WTC11 (cell line): Measurements from ENCODE around the gene AGFG2. TPM values are rescaled to one million over a fixed set of nuclear protein-coding genes. Genes with fewer than 3 reads are reported as not detected.

Experiments used
- ATAC-seq: fragments of 200-7000 bp; cut with Tn5 transposase; 2 replicates; pipeline ENCODE4 v1.10.0; 2021; ENCODE audit warnings: mild to moderate bottlenecking, moderate library complexity
- CTCF ChIA-PET: fragments of 300-600 bp; sonication (Branson Sonifier 250); formaldehyde crosslinking; loops from one replicate; lab custom pipeline; 2021; ENCODE audit warnings: antibody characterized with exemption; lab: Charles Lee
- POLR2A ChIA-PET: fragments of 350-600 bp; sonication (Branson Sonifier 250); formaldehyde crosslinking; loops from one replicate; lab custom pipeline; 2021; ENCODE audit warnings: antibody characterized with exemption; lab: Charles Lee
- DNase-seq: peaks from one replicate; pipeline ENCODE4 v3.0.0; 2021; ENCODE audit warnings: low spot score
- H3K27ac Mint-ChIP-seq: 2 replicates; pipeline ENCODE4 v1.8.0; 2021; ENCODE audit warnings: mixed read lengths
- H3K27me3 Mint-ChIP-seq: 2 replicates; pipeline ENCODE4 v1.8.0; 2021; ENCODE audit warnings: low read depth, mild to moderate bottlenecking, moderate library complexity, mixed read lengths
- H3K36me3 Mint-ChIP-seq: 2 replicates; pipeline ENCODE4 v1.8.0; 2021; ENCODE audit warnings: mixed read lengths
- H3K4me1 Mint-ChIP-seq: 2 replicates; pipeline ENCODE4 v1.8.0; 2022; ENCODE audit warnings: mixed read lengths
- H3K4me3 Mint-ChIP-seq: 2 replicates; pipeline ENCODE4 v1.8.0; 2021; ENCODE audit warnings: mild to moderate bottlenecking, moderate library complexity, mixed read lengths
- H3K9me3 Mint-ChIP-seq: 2 replicates; pipeline ENCODE4 v1.8.0; 2021; ENCODE audit warnings: mixed read lengths
- ESRRA ChIP-seq: sonication (generic); formaldehyde crosslinking; IDR thresholded peaks from 2 replicates; pipeline ENCODE4 v1.8.1; 2022; ENCODE audit warnings: mild to moderate bottlenecking, missing genetic modification reagents, borderline replicate concordance
- FOXK1 ChIP-seq: sonication (generic); formaldehyde crosslinking; IDR thresholded peaks from 2 replicates; pipeline ENCODE4 v1.8.0; 2022; ENCODE audit warnings: mild to moderate bottlenecking, moderate library complexity, missing genetic modification reagents
- IRF1 ChIP-seq: sonication (generic); formaldehyde crosslinking; IDR thresholded peaks from 2 replicates; pipeline ENCODE4 v1.8.0; 2023; ENCODE audit warnings: missing genetic modification reagents
- PREB ChIP-seq: sonication (generic); formaldehyde crosslinking; IDR thresholded peaks from 2 replicates; pipeline ENCODE4 v1.8.1; 2022; ENCODE audit warnings: mild to moderate bottlenecking, missing genetic modification reagents, moderate library complexity, borderline replicate concordance
- RORB ChIP-seq: fragments of 250-450 bp; sonication (Bioruptor Pico); IDR thresholded peaks from 2 replicates; pipeline ENCODE4 v1.9.0; 2021; ENCODE audit warnings: mild to moderate bottlenecking
- SMAD4 ChIP-seq: sonication (generic); formaldehyde crosslinking; IDR thresholded peaks from 2 replicates; pipeline ENCODE4 v1.8.0; 2022; ENCODE audit warnings: mild to moderate bottlenecking, missing genetic modification reagents
- SP1 ChIP-seq: sonication (generic); formaldehyde crosslinking; conservative IDR thresholded peaks from 2 replicates; pipeline ENCODE4 v1.8.1; 2022; ENCODE audit warnings: missing genetic modification reagents
- TP53 ChIP-seq: sonication (generic); formaldehyde crosslinking; IDR thresholded peaks from 2 replicates; pipeline ENCODE4 v1.8.1; 2023; ENCODE audit warnings: mild to moderate bottlenecking, missing genetic modification reagents
- ZMAT4 ChIP-seq: fragments of 250-450 bp; sonication (Bioruptor Pico); IDR thresholded peaks from 2 replicates; pipeline ENCODE4 v1.9.0; 2021; ENCODE audit warnings: mild to moderate bottlenecking
- ZNF423 ChIP-seq: fragments of 250-450 bp; sonication (Bioruptor Pico); IDR thresholded peaks from 2 replicates; pipeline ENCODE4 v2.1.2; 2022; ENCODE audit warnings: mild to moderate bottlenecking, moderate library complexity
- total RNA-seq: library from RNA; stranded (reverse); gene quantifications from 3 replicates; pipeline ENCODE4 v1.2.3, GENCODE V29; 2021
- TF ChIP-seq, protein P1 (sequence below): sonication (generic); formaldehyde crosslinking; IDR thresholded peaks from 2 replicates; pipeline ENCODE4 v1.8.0; 2022; ENCODE audit warnings: mild to moderate bottlenecking, missing genetic modification reagents
- TF ChIP-seq, protein P2 (sequence below): sonication (generic); formaldehyde crosslinking; IDR thresholded peaks from 2 replicates; pipeline ENCODE4 v1.8.1; 2023; ENCODE audit warnings: mild to moderate bottlenecking, missing genetic modification reagents, borderline replicate concordance
- TF ChIP-seq, protein P3 (sequence below): fragments of 250-450 bp; sonication (Bioruptor Pico); conservative IDR thresholded peaks from 2 replicates; pipeline ENCODE4 v1.9.0; 2021; ENCODE audit warnings: mild to moderate bottlenecking
- TF ChIP-seq, protein P4 (sequence below): sonication (generic); formaldehyde crosslinking; IDR thresholded peaks from 2 replicates; pipeline ENCODE4 v1.8.1; 2023; ENCODE audit warnings: mild to moderate bottlenecking, missing genetic modification reagents

AGFG2 gene
- total RNA-seq, 1 experiment from 2014 or later = 6.4 TPM

DNA sequence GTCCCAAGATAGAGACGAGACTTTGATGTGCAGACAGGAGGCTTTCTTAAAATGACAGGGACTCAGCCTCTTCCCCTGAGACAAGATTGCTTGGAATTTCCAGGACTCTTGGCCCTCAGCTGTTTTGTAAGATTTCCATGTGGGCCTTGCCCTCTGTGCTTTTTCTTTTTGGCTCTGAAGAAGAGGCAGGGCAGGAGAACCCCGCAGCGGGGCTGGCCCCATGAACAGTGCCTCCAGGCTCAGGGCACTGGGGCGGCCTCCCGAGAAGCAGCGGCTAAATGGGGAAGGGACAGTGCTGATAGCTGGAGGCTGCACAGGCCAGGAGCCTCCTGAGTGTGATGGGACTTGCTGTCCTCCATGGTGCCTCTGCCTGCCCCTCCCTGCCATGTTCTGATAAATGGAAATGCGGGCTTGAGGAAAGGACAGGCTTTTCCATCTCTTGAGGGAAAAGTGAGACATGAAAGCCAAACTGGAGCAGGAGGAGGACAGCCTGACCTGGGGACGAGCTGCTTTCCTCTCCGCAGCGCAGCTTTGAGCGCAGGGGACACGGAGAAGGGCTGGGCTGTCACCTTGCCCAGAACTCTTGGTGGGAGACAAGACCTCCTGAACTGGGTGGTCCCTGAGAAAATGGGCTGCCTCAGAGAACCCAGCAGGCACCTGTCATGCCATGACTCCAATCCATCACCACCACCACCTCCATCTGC lies 22.6 kb downstream of the AGFG2 start:
- H3K27ac Mint-ChIP-seq = no peak overlapping the region
- ATAC-seq = no peak
- TF ChIP-seq SMAD4 (CRISPR knock-in tag) (no peak), PREB (CRISPR knock-in tag) (no peak), TP53 (CRISPR knock-in tag) (no peak), FOXK1 (no peak), RORB (no peak), SP1 (CRISPR knock-in tag) (no peak), ZNF423 (no peak), ZMAT4 (CRISPR knock-in tag) (no peak), IRF1 (no peak), ESRRA (CRISPR knock-in tag) (no peak)
- TF ChIP-seq, protein P1, sequence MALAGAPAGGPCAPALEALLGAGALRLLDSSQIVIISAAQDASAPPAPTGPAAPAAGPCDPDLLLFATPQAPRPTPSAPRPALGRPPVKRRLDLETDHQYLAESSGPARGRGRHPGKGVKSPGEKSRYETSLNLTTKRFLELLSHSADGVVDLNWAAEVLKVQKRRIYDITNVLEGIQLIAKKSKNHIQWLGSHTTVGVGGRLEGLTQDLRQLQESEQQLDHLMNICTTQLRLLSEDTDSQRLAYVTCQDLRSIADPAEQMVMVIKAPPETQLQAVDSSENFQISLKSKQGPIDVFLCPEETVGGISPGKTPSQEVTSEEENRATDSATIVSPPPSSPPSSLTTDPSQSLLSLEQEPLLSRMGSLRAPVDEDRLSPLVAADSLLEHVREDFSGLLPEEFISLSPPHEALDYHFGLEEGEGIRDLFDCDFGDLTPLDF (CRISPR knock-in tag) = no peak
- TF ChIP-seq, protein P2, sequence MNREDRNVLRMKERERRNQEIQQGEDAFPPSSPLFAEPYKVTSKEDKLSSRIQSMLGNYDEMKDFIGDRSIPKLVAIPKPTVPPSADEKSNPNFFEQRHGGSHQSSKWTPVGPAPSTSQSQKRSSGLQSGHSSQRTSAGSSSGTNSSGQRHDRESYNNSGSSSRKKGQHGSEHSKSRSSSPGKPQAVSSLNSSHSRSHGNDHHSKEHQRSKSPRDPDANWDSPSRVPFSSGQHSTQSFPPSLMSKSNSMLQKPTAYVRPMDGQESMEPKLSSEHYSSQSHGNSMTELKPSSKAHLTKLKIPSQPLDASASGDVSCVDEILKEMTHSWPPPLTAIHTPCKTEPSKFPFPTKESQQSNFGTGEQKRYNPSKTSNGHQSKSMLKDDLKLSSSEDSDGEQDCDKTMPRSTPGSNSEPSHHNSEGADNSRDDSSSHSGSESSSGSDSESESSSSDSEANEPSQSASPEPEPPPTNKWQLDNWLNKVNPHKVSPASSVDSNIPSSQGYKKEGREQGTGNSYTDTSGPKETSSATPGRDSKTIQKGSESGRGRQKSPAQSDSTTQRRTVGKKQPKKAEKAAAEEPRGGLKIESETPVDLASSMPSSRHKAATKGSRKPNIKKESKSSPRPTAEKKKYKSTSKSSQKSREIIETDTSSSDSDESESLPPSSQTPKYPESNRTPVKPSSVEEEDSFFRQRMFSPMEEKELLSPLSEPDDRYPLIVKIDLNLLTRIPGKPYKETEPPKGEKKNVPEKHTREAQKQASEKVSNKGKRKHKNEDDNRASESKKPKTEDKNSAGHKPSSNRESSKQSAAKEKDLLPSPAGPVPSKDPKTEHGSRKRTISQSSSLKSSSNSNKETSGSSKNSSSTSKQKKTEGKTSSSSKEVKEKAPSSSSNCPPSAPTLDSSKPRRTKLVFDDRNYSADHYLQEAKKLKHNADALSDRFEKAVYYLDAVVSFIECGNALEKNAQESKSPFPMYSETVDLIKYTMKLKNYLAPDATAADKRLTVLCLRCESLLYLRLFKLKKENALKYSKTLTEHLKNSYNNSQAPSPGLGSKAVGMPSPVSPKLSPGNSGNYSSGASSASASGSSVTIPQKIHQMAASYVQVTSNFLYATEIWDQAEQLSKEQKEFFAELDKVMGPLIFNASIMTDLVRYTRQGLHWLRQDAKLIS (CRISPR knock-in tag) = no peak
- TF ChIP-seq, protein P3, sequence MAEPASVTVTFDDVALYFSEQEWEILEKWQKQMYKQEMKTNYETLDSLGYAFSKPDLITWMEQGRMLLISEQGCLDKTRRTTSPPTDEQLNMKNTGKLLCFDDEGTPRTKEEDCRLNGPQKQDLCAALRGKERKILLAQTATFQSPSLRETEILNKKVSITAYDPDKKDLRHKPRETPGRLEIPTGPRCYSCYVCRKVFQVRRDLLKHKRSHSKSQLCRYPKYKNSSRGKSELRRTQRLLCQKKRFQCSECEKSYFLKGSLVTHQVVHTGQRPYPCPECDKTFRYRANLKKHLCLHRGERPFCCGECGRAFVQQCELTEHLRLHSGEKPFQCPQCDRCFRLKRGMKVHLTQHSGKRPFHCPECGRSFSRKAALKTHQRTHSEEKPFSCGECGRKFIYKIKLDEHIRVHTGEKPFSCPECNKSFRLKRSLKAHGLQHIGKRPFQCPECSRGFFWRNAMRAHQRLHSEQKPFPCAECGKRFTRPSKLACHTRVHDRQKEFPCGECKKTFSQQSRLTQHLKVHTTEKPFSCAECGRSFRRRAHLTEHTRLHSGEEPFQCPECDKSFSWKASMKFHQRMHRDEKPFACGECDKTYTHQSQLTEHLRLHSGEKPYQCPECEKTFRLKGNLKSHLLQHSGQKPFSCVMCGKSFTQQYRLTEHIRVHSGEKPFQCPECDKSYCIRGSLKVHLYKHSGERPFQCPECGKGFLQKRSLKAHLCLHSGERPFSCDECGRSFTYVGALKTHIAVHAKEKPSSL (CRISPR knock-in tag) = no peak
- TF ChIP-seq, protein P4, sequence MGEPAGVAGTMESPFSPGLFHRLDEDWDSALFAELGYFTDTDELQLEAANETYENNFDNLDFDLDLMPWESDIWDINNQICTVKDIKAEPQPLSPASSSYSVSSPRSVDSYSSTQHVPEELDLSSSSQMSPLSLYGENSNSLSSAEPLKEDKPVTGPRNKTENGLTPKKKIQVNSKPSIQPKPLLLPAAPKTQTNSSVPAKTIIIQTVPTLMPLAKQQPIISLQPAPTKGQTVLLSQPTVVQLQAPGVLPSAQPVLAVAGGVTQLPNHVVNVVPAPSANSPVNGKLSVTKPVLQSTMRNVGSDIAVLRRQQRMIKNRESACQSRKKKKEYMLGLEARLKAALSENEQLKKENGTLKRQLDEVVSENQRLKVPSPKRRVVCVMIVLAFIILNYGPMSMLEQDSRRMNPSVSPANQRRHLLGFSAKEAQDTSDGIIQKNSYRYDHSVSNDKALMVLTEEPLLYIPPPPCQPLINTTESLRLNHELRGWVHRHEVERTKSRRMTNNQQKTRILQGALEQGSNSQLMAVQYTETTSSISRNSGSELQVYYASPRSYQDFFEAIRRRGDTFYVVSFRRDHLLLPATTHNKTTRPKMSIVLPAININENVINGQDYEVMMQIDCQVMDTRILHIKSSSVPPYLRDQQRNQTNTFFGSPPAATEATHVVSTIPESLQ (CRISPR knock-in tag) = no peak
- H3K4me1 Mint-ChIP-seq = peaks cover 4% of the 10 kb centered on the region
- H3K9me3 Mint-ChIP-seq = no peaks in the 10 kb centered on the region
- CTCF ChIA-PET = interaction anchor here (0.9 to 4.0 kb wide), 4 partner anchors 18 to 93 kb away, joined by 3 to 58 read pairs (median 3); no protein-coding TSS in a partner anchor
- H3K27me3 Mint-ChIP-seq = no peaks in the 10 kb centered on the region
- no peak overlapping the region for H3K4me3 Mint-ChIP-seq
- POLR2A ChIA-PET = no interaction called here
- no peak for DNase-seq
- no peaks in the 10 kb centered on the region for H3K36me3 Mint-ChIP-seq
